Measurements from ENCODE around the gene SLC25A14. TPM values are rescaled to one million over a fixed set of nuclear protein-coding genes. Genes with fewer than 3 reads are reported as not detected.
"Not testable (repeated sequence)": the region's sequence is repeated elsewhere in the genome, so short reads cannot be mapped to it uniquely, and the experiment has no call there.

SLC25A14 gene
- total and polyA plus RNA-seq, 2 donors (not counting 1 experiment from before 2014, with no cell fraction given): 11.2 to 15.2 TPM

DNA sequence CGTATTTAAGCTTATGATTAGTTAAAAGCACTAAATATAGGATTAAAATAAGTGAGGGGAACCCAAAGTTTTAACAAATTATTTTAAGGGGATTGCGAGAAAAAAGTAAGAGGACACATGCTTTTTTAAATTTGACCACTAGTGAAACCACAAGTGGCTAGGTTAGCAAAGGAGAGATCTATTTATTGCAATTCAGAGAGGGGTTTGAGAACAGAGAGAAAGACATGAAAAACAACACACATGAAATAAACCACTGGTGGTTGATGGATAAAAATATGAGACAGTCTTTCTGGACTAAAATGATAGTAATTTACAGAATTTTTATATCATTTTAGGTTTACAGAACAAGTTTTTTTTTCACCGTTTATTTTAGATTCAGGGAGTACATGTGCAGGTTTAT lies 11.8 kb downstream of the SLC25A14 start:
- H2AFZ ChIP-seq (ENCODE audit: low read length): no peak overlapping the region
- no peaks in the 10 kb centered on the region for H3K79me2 ChIP-seq (ENCODE audit: control insufficient read depth, insufficient read depth, low read length)
- no peaks in the 10 kb centered on the region for H3K9me3 ChIP-seq (ENCODE audit: control insufficient read depth, insufficient read depth, low read depth, low read length)
- H3K4me3 ChIP-seq (replicated peaks in 1 of 4; ENCODE audit: control extremely low read depth in 1 of 4, insufficient read depth in 1 of 4, low read depth in 3 of 4, low read length in 4 of 4): no peak overlapping the region
- H3K27me3 ChIP-seq (ENCODE audit: control insufficient read depth, insufficient read depth, low read length): no peaks in the 10 kb centered on the region
- no peaks in the 10 kb centered on the region for H3K36me3 ChIP-seq (ENCODE audit: control insufficient read depth, insufficient read depth, low read length)
- TF ChIP-seq CTCF (conservative IDR thresholded peaks at IDR 0.05 in 1 of 2, IDR thresholded peaks at IDR 0.05 in 1 of 2; ENCODE audit: low read depth in 1 of 2, low read length in 2 of 2): no peak
- TF ChIP-seq EZH2 (IDR thresholded peaks at IDR 0.05; ENCODE audit: low read length, missing control alignments): no peak
- H3K27ac ChIP-seq (ENCODE audit: insufficient read depth, low read length): no peak overlapping the region
- no peak overlapping the region for H3K4me2 ChIP-seq (ENCODE audit: extremely low read depth, insufficient read depth, low read length)
- DNase-seq (ENCODE audit: low read depth in 2 of 2): no peak
- H4K20me1 ChIP-seq (ENCODE audit: control insufficient read depth, extremely low read depth, insufficient read depth, low read length): no peaks in the 10 kb centered on the region
- no peak overlapping the region for H3K9ac ChIP-seq (ENCODE audit: insufficient read depth, low read length)
- no peaks in the 10 kb centered on the region for H3K4me1 ChIP-seq (ENCODE audit: control insufficient read depth, extremely low read depth, insufficient read depth, low read length)

- H3K36me3 ChIP-seq (ENCODE audit: control insufficient read depth, insufficient read depth, low read length); H3K79me2 ChIP-seq (ENCODE audit: control insufficient read depth, insufficient read depth, low read length); H3K4me3 ChIP-seq (replicated peaks in 1 of 4; ENCODE audit: control extremely low read depth in 1 of 4, insufficient read depth in 1 of 4, low read depth in 3 of 4, low read length in 4 of 4); H3K4me2 ChIP-seq (ENCODE audit: extremely low read depth, insufficient read depth, low read length); H3K4me1 ChIP-seq (ENCODE audit: control insufficient read depth, extremely low read depth, insufficient read depth, low read length); H2AFZ ChIP-seq (ENCODE audit: low read length); H3K27me3 ChIP-seq (ENCODE audit: control insufficient read depth, insufficient read depth, low read length); H3K9ac ChIP-seq (ENCODE audit: insufficient read depth, low read length); H3K27ac ChIP-seq (ENCODE audit: insufficient read depth, low read length); H4K20me1 ChIP-seq (ENCODE audit: control insufficient read depth, extremely low read depth, insufficient read depth, low read length); H3K9me3 ChIP-seq (ENCODE audit: control insufficient read depth, insufficient read depth, low read depth, low read length); DNase-seq (ENCODE audit: low read depth in 2 of 2): not testable (repeated sequence)
Observed at GRCh38 chrX:130352050-130352449, 12.3 kb downstream of the SLC25A14 start.

GRCh38 chrX:130376077-130376476 lies 36.4 kb downstream of the SLC25A14 start:
- Histone ChIP-seq H3K4me3 (replicated peaks in 1 of 4; ENCODE audit: control extremely low read depth in 1 of 4, insufficient read depth in 1 of 4, low read depth in 3 of 4, low read length in 4 of 4) (no peak overlapping the region), H3K27me3 (ENCODE audit: control insufficient read depth, insufficient read depth, low read length) (no peaks in the 10 kb centered on the region), H3K27ac (ENCODE audit: insufficient read depth, low read length) (no peak overlapping the region), H3K4me1 (ENCODE audit: control insufficient read depth, extremely low read depth, insufficient read depth, low read length) (no peaks in the 10 kb centered on the region), H3K4me2 (ENCODE audit: extremely low read depth, insufficient read depth, low read length) (no peak overlapping the region), H3K36me3 (ENCODE audit: control insufficient read depth, insufficient read depth, low read length) (no peaks in the 10 kb centered on the region), H4K20me1 (ENCODE audit: control insufficient read depth, extremely low read depth, insufficient read depth, low read length) (no peaks in the 10 kb centered on the region), H3K9ac (ENCODE audit: insufficient read depth, low read length) (no peak overlapping the region), H3K9me3 (ENCODE audit: control insufficient read depth, insufficient read depth, low read depth, low read length) (no peaks in the 10 kb centered on the region), H2AFZ (ENCODE audit: low read length) (no peak overlapping the region), H3K79me2 (ENCODE audit: control insufficient read depth, insufficient read depth, low read length) (no peaks in the 10 kb centered on the region)
- TF ChIP-seq CTCF (conservative IDR thresholded peaks at IDR 0.05 in 1 of 2, IDR thresholded peaks at IDR 0.05 in 1 of 2; ENCODE audit: low read depth in 1 of 2, low read length in 2 of 2) (no peak), EZH2 (IDR thresholded peaks at IDR 0.05; ENCODE audit: low read length, missing control alignments) (no peak)
- no peak for DNase-seq (ENCODE audit: low read depth in 2 of 2)

Data from fibroblast of lung (primary cell).